Neural progenitor cell (in vitro differentiated cells): ENCODE measurements around the gene ZSCAN21.

ENCODE experiments used
- CTCF ChIP-seq: fragments of 200-600 bp; sonication (generic); IDR thresholded peaks from 2 replicates; pipeline ENCODE4 v1.5.1; 2017; ENCODE audit warnings: antibody characterized with exemption, mild to moderate bottlenecking
- EZH2 ChIP-seq: fragments of 200-600 bp; sonication (generic); IDR thresholded peaks from 2 replicates; pipeline ENCODE4 v1.6.1; 2017; ENCODE audit warnings: antibody characterized with exemption, mild to moderate bottlenecking, moderate library complexity
- EZH2phosphoT487 ChIP-seq: fragments of 200-600 bp; sonication (generic); IDR thresholded peaks from 2 replicates; pipeline ENCODE4 v1.6.1; 2017; ENCODE audit warnings: antibody characterized with exemption

- TF ChIP-seq CTCF (no peak), EZH2phosphoT487 (no peak), EZH2 (no peak)
These were observed 11.2 kb upstream of the ZSCAN21 start for GRCh38 chr7:100038326-100038725.
